CD4-positive, alpha-beta T cell treated with Interferon gamma for 1 hour (primary cell): ENCODE measurements around the gene NGDN.

Experiments
- DNase-seq: peaks from one replicate; pipeline ENCODE4 v3.0.0-alpha.2; 2020

The NGDN gene

GRCh38 chr14:23478109-23478759 is 8.7 kb downstream of the NGDN start:
- DNase-seq: peak; percentile 53

DNA sequence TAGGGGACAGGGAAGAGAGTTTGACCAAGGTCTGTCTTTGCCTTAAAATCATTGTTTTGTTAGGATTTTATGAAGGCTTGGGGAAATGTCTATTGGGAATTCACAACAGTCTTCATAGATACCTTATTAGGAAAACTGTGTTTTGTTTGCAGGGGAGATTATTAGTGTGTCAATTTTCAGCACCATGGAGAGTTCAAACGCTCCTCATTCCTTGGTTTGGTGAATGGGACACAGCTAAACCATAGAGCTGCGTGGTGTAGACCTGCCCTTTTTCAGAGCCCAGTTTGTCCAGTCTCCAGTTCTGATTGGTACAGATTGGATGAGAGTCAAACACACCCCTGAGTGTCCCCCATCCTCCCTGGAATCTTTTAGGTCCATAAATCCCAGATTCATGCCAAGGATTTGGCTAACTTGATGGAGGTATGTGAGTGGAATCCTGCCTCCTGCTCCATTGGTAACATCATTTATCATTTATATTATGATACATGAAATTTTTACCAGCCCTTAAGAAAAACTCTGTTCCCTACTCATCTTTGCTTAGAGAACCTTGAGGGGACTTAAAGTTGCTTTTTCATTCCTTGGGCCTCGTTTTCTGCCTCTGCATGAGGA is 12.0 kb downstream of the NGDN start:
- no peak for DNase-seq

DNA sequence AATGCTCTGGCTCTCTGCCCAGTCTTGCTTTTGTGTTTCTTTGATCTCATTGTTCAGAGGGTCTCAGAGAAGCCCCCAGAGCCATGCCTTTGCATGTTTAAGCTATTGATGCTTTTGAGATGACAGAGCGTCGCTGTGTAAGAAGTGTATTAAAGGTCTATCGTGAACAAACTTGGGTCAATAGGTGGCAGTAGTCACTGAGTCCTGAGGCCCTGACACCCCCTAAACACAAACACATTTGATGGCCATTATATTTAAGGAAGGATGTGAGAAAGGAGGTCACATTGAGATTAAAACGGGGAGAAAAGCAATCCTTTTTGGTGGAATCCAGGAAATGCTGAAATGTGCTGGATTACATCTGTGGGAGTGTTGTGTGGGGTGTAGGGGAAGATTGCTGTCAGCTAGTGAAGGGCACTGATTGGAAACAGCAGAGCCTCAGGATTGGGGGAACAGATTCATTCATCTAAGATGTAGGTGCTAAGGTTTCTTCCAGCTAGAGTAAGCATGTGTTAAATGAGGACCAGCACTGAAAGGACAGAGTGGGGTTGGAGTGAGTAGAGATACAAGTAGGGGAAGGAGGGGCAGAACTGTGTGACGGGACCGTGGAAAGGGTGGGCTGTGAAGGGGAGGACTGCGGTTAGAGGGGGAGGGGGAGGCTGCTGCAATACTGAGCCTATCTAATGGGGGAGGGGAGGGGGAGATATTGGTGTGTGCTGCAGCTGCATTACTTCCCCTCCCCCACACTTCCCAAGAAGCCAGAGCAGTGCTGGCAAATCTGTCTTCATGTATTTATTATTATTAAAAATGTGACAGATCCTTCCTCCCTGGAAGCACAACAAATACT is 12.7 kb downstream of the NGDN start:
- DNase-seq: no peak

DNA sequence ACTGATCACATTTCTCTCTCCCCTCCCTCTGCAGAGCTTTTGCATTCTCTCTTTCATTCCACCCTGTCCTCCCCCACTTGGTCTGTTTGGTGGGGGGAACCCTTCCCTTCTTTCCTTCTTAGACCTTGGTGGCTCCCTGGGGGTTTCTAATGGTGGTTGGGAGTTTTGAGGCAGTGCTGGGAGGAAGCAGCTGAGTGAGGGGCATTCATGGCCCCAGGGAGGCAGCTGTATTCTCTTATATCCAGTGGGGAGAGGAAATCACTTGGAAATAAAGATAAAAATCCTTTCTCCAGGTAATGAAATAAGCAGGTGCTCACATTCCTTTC is 13.3 kb downstream of the NGDN start:
- no peak for DNase-seq

- DNase-seq: no peak
These were observed 13.8 kb downstream of the NGDN start for GRCh38 chr14:23483236-23483854.

GRCh38 chr14:23485326-23485725 is 15.8 kb downstream of the NGDN start:
- no peak for DNase-seq

GRCh38 chr14:23486036-23486435 is 16.5 kb downstream of the NGDN start:
- DNase-seq: no peak

DNA sequence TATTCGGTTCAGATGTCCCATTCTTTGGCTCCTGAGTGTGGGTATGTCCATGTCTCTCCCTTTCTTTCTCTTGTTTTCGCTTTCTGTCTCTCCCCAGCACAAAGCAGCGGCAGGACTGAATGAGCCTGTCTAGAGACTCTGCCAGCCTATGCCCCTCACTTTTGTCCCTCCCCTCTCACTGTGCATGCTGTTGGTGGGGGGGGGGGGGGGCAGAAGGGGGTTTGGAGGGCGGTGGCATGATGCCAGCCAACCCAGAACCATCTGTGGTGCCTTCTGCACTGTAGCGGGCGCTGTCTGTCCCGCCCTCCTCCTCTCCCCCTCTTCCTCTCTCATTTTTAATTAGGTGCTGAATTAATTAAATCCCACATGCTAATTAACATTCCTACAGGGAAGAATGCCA is 17.7 kb downstream of the NGDN start:
- no peak for DNase-seq

DNA sequence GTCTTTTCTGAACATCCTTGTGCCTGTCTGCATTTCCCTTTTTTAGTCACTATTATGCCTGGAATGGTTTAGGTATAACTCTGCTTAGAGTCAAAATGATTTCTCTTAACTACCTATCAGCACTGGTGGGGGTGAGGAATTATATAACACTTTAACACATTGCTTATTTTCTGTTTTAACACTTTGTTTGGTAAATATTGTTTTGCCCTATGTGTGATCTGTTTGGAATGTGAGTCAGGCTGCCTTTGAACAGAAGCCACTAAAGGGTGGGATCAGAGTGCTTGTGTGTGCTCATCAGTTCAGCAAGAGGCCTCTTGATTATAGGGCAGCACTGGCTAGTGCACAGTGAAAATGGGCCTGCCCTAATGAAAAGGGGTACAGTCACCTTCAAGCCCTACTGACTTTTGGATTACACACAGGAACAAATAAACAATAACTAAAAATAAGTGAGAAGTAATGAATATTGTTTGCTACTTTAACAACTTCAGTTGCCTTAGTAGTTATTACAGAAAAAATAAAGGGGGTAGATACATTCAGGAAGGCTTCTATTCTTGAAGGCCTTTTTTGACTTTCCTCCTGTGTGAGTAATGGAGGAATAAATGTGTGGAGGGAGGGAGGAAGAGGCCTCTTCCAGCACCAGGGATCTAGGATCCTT is 23.2 kb downstream of the NGDN start:
- DNase-seq: no peak

DNA sequence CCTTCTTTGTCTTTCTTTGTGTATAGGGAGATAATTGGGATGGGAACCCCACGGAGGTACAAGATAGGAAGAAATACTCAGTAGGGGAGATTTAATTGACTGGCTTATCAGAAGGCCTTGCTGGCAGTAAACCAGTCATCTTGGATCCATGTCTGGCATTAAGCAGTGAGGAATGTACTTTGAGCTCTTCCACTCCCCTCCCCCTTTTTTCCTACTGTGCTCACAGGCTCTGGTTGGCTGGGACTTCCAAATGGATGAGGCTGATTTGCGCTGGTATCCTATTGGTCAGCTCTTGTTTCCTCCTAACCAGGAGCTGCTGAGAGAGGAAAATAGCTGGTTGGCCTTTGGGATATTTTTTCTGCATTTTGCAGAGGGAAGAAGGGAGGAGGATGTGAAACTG is 24.7 kb downstream of the NGDN start:
- DNase-seq: no peak

DNA sequence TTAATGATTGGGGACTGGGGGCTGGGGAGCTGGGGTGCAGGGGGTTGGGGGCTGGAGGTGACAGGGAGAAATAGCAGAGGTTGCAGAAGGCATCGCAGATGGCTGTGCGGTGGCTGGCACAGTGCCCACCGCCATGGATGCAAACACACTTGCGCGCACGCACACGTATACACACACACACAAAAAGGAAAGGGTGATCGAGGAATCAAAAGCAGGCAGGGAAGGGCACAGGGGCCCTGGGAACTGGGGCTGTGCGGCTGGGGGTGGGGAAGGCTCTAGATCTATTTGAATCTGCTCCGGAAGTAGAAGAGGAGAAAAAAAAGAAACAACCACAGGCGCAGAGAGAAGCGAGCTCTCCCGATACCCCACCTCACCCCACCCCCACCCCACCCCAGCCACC is 42.7 kb downstream of the NGDN start:
- no peak for DNase-seq

DNA sequence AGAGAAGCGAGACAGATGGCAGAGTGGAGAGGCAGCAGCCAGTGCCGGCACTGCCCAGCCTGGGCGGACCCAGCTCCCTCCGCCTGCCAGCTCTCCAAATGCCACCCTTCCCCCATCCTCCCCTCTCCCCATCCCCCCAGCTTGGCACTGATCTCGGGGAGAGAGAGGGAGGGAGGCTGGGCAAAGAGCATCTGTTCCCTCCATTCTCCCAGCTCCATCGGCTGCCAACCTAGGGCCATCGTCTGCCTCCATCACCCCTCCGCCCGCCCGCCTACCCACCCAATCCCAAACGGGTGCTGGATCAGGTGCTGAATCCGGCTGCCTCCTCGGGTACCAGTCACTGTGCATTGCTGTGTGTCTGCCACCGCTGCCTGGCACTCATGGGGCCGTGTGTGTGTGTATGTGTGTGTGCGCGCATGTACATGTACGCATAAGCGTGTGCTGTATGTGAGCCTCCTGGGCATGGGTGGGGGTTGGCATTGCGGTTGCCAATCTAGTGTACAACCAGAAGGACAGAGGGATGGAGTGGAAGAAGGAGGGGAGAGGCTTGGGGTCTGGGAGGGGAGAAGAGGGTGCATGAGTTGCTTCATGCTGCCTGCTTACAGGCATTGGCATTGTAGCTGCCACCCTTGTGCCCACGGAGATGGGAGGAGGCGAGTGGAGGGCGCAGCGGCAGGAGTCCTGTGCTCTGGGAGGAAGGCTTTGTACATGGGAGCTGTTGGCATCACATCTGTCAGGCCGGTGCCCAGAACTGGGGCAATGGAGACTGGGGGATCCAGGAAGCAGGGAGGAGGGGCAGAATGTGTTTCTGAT is 43.7 kb downstream of the NGDN start:
- no peak for DNase-seq

DNA sequence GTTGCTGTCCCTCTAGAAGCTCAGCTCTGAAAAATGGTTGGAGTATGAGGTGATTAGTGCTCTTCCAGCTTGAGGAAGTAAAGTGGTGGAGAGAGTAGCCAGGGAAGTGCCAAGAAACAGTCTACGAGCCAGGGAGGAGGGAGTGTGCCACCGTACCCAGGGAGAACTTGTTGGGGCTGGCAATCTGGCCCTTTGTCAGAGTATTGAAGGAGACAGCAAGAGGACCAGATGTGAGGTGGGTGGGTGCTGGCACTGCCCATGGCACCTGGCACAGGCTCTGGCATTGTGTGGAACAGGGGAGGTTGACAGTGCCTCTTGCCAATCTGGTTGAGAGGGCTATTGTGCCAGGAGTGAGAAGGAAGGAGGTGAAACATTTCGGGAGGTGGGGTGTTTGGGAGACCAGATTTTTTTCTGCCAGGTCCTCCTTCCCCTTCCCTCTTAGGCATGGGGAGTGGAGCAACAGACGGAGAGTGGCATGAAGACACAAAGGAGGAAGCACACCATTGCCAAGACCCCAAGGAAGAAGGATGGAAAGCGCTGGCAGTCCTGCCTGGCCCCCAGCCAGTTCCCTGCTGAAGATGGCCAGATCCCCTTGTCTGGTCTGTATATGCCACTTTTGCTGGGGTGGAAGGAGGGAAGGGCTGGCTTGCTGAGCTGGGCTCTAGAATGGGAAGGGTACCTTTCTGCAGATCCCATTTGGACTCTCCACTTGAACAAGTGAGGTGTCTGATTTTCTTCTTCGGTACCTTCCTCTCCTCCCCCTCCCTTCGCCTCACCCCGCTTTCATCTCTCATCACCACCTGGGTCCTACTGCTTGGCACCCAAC is 44.5 kb downstream of the NGDN start:
- DNase-seq: no peak

GRCh38 chr14:23514644-23514957 is 45.1 kb downstream of the NGDN start:
- DNase-seq: no peak

DNA sequence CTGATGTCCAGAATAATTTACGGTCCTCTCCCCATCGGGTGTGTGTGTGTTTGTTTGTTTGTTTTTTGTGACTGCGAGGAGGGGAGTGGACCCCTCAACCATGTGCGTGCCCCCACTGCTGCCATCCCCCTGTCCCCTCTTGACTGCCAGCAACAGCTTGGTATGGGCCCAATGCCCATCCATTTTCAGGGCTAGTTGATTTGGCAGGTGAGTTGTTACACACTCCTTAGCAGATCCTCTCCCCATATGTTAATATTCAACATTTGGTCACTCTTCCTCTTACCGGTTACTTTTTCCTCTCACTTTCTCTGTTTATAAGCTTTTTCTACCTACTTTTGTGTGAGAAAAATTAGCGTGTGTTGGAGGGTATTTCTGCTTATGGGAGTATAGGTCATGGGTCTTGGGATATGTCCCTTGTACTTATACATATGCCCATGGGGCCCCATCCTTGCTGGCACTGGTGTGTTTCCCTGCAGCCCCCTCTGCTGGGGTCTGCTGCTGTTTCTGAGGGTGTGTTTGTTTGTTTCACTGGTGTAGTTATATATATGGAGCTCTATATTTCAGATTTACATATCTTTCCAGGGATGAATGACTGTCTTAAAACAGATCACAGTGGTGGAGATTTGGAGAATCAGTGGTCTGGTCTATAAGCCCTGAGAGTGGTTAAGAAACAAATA is 48.3 kb downstream of the NGDN start:
- no peak for DNase-seq

DNA sequence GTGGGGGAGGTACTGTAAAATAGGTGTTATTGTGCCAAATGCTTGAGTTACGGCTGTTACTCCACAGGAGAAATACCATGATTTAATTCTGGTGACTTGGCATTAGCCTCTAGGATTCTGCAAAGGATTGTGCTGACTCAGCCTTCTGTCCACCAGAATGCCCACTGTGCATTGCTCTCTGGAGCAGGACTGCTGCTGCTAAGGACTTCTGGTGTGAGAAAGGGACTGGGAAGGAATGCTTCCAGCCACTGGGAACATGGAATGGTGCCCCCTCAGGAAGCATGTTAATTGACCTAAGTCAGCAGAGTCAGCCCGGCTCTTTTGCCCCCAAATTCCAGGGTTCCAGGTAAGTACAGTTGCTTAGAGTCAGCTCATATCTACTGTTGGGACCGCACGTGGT is 49.2 kb downstream of the NGDN start:
- DNase-seq: no peak

GRCh38 chr14:23520899-23521533 is 51.5 kb downstream of the NGDN start:
- no peak for DNase-seq

GRCh38 chr14:23521785-23522640 is 52.5 kb downstream of the NGDN start:
- DNase-seq: no peak

- DNase-seq: no peak
These were observed 53.2 kb downstream of the NGDN start for GRCh38 chr14:23522643-23523198.
